Eye (tissue), 1 donor: ENCODE results near the gene CTDSPL.

Experiments used
- DNase-seq: peaks from one replicate; pipeline ENCODE4 v3.0.0-alpha.2; 2015

The CTDSPL gene

GRCh38 chr3:37920156-37920699 is 58.5 kb downstream of the CTDSPL start:
- DNase-seq, result no peak

GRCh38 chr3:37921025-37921424 is 59.3 kb downstream of the CTDSPL start:
- no peak for DNase-seq

DNA sequence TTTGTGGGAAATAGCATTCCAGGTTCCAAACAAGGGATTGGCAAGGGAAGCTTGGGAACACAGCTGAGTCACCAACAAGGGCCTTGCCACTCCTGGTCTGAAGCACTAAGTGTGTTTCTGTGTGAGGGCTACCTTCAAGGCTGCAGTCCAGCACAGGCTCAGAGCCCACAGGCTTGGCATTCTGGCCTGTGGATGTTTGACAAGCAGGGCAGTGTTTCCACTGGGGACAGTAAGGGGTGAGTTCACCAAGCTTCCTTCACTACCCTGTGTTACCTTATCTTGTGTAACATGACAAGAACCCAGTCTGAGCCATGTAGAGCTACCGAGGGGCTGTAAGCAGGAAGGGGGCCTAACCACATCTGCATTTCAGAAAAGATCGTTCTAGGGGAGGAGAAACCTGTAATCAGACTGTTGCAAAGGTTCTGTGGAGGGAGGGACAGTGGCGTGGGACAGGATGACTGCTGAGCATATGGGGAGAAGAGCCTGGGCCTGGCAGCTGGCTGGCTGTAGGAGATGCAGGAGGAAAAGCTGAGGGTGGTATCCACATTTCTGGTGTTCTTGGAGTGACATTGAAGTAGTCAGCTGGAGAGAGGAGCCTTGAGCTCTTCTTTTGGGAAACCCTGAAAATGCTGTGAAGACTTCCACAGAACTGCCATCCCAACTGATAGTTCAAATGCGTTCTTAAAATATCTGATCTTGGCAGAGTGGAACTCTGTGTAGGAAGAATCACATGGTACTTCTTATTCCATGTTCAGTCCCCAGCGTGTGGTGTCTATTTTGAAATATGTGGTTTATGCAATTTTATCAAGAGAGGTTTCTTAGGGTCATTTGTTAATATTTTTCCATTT is 61.3 kb downstream of the CTDSPL start:
- no peak for DNase-seq

DNA sequence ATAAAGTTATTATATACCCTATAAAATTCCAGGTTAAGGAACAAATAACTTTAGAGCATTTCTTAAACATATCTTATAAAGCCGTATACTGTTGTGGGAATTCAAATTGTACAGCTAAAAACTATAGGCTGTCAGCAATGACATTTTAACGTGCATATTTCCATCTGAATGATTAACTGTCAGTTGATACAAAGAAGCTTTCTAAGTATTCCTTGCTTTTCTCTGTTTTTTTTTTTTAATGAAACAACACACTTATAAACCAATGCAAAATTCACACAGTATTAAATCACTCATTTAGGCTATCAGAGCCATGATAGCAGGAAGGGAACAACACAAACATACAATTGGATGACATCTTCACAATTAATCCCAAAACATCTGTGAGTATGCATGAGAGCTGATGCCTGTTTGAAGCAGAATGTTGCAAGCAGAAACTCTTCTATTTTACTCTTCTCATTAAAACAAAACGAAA is 61.9 kb downstream of the CTDSPL start:
- no peak for DNase-seq

DNA sequence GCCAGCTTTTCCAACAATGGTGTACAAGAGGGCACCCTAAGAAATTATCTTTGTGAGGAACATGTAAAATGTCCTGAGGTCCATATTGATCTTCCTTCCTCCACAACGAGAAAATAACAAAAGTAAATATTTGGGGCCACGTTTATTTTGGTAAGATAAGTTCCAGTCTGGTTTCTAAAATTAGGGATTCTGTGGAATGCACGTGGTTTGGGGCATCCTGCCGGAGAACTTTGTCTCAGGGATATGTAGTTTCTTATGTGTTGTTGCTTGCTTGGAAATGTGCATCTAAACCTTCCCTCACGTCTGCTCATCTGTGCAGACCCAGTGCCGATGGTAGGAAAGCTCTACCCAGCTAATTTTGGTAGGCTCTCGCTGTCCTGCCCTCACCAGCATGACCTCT is 62.8 kb downstream of the CTDSPL start:
- no peak for DNase-seq

GRCh38 chr3:37925157-37925556 is 63.5 kb downstream of the CTDSPL start:
- no peak for DNase-seq

DNA sequence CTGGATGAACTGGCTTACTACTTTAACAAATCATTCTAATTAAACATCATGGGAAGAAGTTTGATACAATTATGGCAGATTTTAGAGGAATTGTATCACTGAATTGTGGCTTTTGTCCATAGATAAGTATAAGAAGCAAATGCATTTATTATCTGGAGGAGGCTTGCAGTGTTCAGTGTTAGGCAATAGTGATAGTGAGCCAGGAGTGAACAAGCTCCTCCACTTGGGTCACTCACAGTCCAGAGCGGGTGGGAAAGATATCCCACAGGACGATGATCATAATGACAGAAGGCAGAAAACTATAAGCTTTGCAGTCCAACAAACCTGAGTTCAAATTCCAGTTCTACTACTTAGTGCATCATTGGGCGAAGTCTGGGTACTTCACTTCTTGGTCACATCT is 64.9 kb downstream of the CTDSPL start:
- DNase-seq, result no peak

DNA sequence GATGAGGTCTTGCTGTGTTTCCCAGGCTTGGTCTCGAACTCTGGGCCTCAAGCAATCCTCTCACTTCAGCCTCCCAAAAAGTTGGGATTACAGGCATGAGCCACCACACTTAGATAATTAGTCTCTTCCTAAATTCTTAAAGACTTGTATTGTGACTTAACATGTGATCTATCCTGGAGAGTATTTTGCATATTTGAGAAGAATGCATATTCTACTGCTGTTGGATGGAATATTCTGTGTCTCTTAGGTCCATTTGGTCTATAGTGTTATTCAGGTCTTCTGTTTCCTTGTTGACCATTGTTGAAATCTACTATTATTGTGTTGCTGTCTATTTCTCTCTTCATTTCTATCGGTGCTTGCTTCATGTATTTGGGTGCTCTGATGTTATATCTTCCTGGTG is 68.8 kb downstream of the CTDSPL start:
- DNase-seq, result no peak

- DNase-seq, result no peak
These were observed 70.8 kb downstream of the CTDSPL start for GRCh38 chr3:37932505-37932904.

DNA sequence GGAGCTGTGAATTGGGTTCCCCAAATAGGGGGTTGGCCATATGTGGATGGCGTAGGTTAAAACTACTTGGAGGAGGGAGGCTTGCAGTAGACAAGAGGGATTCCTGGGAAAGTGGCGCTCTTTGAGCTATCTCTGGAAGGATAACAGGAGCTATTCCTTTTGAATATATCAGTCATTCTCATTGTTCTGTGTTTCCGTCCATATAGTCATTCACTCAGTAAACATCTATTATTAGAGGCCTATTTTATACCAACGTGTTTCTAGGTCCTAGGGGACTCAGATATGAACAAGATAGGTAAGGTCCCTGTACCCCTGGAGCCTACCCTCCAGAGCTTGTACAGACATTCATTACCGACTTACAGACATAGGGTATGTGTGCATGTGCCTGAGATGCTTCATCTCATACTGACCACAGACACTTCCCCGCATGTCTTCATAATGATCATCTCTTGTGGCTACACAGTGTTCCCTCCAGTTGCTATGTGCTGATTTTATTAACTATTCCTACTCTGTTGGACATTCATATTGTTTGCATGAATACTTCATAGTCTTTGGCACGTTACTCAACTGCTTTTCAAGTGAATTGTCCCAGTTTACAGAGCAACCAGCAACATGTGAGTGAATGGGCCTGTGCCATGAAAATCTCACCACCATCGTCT is 73.1 kb downstream of the CTDSPL start:
- DNase-seq, result no peak

DNA sequence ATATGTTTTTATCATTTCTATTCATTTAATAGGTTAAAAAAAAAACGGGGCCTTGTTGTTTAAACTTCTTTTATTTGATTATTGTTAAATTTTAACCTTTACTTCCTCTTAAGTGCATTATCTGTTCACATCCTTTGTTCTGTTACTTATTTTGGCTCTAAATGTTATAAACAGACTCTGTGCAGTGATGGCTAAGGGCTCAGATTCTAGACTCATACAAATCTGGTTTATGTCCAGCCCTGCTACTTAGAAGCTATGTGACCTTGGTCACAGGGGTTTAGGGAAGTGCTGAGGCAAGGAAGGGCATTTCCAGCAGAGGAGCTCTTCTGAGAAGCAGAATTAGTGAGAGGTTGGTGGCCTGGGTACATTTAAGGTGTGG is 73.6 kb downstream of the CTDSPL start:
- no peak for DNase-seq

GRCh38 chr3:37935756-37936666 is 74.3 kb downstream of the CTDSPL start:
- DNase-seq, result peak; percentile 51

- no peak for DNase-seq
These were observed 75.5 kb downstream of the CTDSPL start for GRCh38 chr3:37937156-37937555.

DNA sequence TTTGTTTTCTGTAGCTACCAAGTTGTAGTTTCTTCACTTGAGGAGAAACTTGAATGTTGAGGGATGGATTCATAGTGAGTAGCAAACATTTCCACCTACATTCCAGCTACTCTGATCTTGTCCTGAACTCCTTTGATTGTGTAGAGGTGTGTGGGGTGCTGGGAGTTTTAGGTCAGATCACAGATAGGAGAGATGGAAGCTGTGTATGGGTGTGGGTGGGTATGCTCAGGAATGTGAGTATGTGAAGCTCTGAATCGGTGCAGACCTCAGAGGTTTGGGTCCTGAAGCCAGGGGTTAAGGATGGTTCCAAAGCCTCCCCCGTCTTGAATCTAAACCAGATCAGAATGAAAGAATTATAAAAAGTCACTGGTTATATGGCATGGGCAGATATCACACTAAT is 76.3 kb downstream of the CTDSPL start:
- DNase-seq, result no peak

- no peak for DNase-seq
These were observed 78.7 kb downstream of the CTDSPL start for GRCh38 chr3:37940242-37940908.

GRCh38 chr3:37941608-37942508 is 80.2 kb downstream of the CTDSPL start:
- no peak for DNase-seq

DNA sequence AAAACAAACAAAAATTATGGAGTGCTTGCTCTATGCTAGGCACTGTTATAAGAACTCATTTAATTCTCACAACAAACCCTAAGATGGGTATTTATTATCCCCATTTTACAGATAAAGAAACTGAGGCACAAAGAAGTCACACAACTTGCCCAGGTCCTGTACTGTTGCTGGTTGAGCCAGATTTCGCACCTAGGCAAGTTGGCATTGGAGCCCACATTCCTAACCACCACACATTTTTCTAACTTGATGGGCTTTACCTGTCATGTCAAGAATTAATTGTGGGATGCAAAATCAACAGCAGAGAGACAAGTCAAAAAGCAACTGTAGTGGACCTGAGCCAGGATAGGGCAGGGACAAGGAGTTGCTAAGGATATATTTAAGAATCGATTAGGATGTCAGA is 81.0 kb downstream of the CTDSPL start:
- no peak for DNase-seq

GRCh38 chr3:37943126-37943525 is 81.4 kb downstream of the CTDSPL start:
- DNase-seq, result no peak

DNA sequence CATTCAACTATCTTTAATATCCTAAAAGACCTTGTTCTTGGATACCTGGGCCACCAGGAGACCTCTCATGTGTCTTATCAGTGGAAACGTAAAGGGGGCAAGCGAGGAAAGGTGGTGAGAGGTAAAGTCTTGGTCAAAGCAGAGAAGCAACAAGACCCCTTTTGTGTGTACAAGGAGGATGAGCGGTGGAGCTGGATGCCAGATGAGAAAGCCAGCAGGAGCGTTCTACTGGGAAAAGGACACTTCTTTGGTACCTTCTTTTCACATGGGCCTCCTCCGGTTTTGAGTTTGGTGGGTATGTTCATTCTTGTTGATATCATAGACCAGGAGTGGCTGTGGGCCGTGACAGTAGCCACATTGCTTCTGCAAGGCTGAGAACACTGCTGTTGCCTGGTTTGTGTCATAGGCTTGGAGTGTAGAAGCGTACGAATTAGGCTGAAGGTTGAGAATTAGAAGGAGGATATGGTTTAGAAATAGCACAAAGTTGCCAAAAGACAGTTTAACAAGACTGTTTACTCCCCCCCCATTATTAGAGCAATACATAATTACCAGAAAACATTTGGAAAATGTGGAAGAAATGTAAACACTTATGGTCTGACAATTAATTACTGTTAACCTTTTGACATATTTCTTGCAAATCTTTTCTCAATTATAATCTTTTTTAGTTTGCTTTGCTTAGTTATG is 82.1 kb downstream of the CTDSPL start:
- DNase-seq, result no peak

GRCh38 chr3:37944391-37944842 is 82.7 kb downstream of the CTDSPL start:
- DNase-seq, result no peak
